T-cell (primary cell): Measurements from ENCODE around the gene GABPA. TPM values are rescaled to one million over a fixed set of nuclear protein-coding genes. Genes with fewer than 3 reads are reported as not detected.
A peak's percentile ranks its signal among the peaks of the same experiment; 100 is the strongest.

ENCODE experiments used
- ATAC-seq, 4 experiments: fragments of 200-7000 bp in 3 of 4; fragments of 150-1000 bp in 1 of 4; cut with Tn5 transposase; replicated peaks in 1 of 4; 1 replicate in 3 of 4; 2 replicates in 1 of 4; pipeline ENCODE4 v1.10.0; 2021; ENCODE audit warnings: moderate library complexity in 3 of 4, mild to moderate bottlenecking in 2 of 4, moderate number of reproducible peaks in 1 of 4
- CTCF ChIA-PET, 2 donors: fragments of 300-600 bp; sonication (Branson Sonifier 250); formaldehyde crosslinking; loops; one replicate each; lab custom pipeline; 2022; ENCODE audit warnings: antibody characterized with exemption in 2 of 2; lab: Charles Lee
- POLR2A ChIA-PET, 2 donors: fragments of 300-600 bp; sonication (Branson Sonifier 250); formaldehyde crosslinking; loops; one replicate each; lab custom pipeline; 2022; ENCODE audit warnings: antibody characterized with exemption in 2 of 2; lab: Charles Lee
- DNase-seq, 35 experiments: peaks; one replicate each; pipeline versions ENCODE4 v3.0.0 to v3.0.0-alpha.2; 2013 to 2023
- H3K27ac ChIP-seq: one replicate; pipeline ENCODE4 v1.5.1; 2013; ENCODE audit warnings: low read length
- H3K27me3 ChIP-seq, 2 experiments: replicated peaks in 1 of 2; 1 replicate in 1 of 2; 2 replicates in 1 of 2; pipeline versions ENCODE4 v1.6.1 to v1.7.0; 2013; ENCODE audit warnings: low read length in 1 of 2, mixed read lengths in 1 of 2; ENCODE audit not compliant: control insufficient read depth in 2 of 2, insufficient read depth in 2 of 2; ENCODE audit errors: extremely low read depth in 1 of 2
- H3K36me3 ChIP-seq, 2 donors: 1 replicate in 1 of 2; 2 replicates in 1 of 2; pipeline versions ENCODE4 v1.6.1 to v1.7.0; 2013; ENCODE audit warnings: low read length in 1 of 2; ENCODE audit not compliant: control insufficient read depth in 2 of 2, insufficient read depth in 1 of 2; ENCODE audit errors: extremely low read depth in 1 of 2
- H3K4me1 ChIP-seq, 2 experiments: 1 replicate in 1 of 2; 2 replicates in 1 of 2; pipeline versions ENCODE4 v1.6.1 to v1.7.0; 2013; ENCODE audit warnings: low read length in 2 of 2, mixed read lengths in 1 of 2; ENCODE audit not compliant: insufficient read depth in 2 of 2, control insufficient read depth in 1 of 2; ENCODE audit errors: extremely low read depth in 1 of 2
- H3K4me3 ChIP-seq, 2 donors: 1 replicate in 1 of 2; 2 replicates in 1 of 2; pipeline versions ENCODE4 v1.5.1 to v1.7.0; 2013; ENCODE audit warnings: mild to moderate bottlenecking in 2 of 2, low read length in 1 of 2, moderate library complexity in 1 of 2; ENCODE audit not compliant: control insufficient read depth in 1 of 2; ENCODE audit errors: extremely low read depth in 1 of 2
- H3K9me3 ChIP-seq: 2 replicates; pipeline ENCODE4 v1.7.0; 2013
- H3K27ac Mint-ChIP-seq, 2 donors: one replicate each; pipeline ENCODE4 v1.8.0; 2020 to 2021; ENCODE audit warnings: mild to moderate bottlenecking in 2 of 2, mixed read lengths in 2 of 2
- H3K27me3 Mint-ChIP-seq, 2 donors: one replicate each; pipeline ENCODE4 v1.8.0; 2021 to 2022; ENCODE audit warnings: mixed read lengths in 2 of 2
- H3K36me3 Mint-ChIP-seq: one replicate; pipeline ENCODE4 v1.8.0; 2021; ENCODE audit warnings: mixed read lengths
- H3K4me1 Mint-ChIP-seq, 3 donors: one replicate each; pipeline ENCODE4 v1.8.0; 2020 to 2022; ENCODE audit warnings: mixed read lengths in 3 of 3, mild to moderate bottlenecking in 1 of 3
- H3K4me3 Mint-ChIP-seq, 3 donors: one replicate each; pipeline ENCODE4 v1.8.0; 2020 to 2022; ENCODE audit warnings: mild to moderate bottlenecking in 3 of 3, mixed read lengths in 3 of 3, moderate library complexity in 3 of 3
- H3K9me3 Mint-ChIP-seq, 3 donors: one replicate each; pipeline ENCODE4 v1.8.0; 2020 to 2022; ENCODE audit warnings: mixed read lengths in 3 of 3
- WGBS: methylation state at CpG from one replicate; pipeline ENCODE4 v1.1.5; 2013; ENCODE audit warnings: missing lambda C conversion rate; ENCODE audit not compliant: insufficient coverage; 5-methylcytosine and 5-hydroxymethylcytosine counted together
- total RNA-seq, 35 experiments: library from RNA in 6 of 35; stranded (reverse) in 6 of 35; fragments of 120-200 nt in 1 of 35; gene quantifications; one replicate each; pipeline versions ENCODE4 v1.2.1 to v1.2.4 and lab custom pipeline; 2013 to 2026

GABPA gene
- total RNA-seq, 5 donors from 2014 or later (not counting 1 experiment from before 2014, with no cell fraction given), result 23.5 to 28.3 (median 25.5) TPM

GRCh38 chr21:25790878-25791204, 56.1 kb downstream of the GABPA start:
- Histone ChIP-seq H3K4me1 (peaks cover 0 to 8% of the 10 kb centered on the region in 2 experiments), H3K4me3 (no peak overlapping the region)
- peaks cover 7 to 14% of the 10 kb centered on the region in 2 donors for H3K27me3 Mint-ChIP-seq

DNA sequence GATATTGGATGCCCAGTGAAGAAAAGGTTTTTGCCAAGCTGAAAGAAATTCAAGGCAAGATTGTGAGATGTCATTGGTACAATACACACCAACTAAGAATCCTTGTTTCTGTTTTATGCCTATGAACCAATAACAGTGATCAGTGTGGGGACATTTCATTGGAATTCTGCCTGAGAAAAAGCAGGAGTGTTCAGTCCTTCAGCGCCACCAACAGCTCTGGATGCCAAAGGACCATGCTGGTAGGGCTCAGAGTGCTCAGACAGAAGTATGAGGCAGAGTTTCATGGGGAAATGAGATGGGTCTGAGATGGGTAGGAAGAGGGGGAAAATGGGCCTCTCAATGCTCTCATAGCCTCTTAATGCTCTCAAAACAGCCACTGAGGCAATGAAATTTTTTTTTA, 56.5 kb downstream of the GABPA start:
- H3K4me3 Mint-ChIP-seq, result no peak overlapping the region
- H3K4me1 Mint-ChIP-seq, result peaks cover 7 to 12% (median 11%) of the 10 kb centered on the region in 3 donors
- 100% methylated on average over 1 of the region's 1 CpG for WGBS
- no peaks in the 10 kb centered on the region for H3K9me3 Mint-ChIP-seq
- ChIA-PET POLR2A (no interaction called here), CTCF (interaction anchor here (1.0 to 1.1 kb wide), 3 partner anchors 9 to 42 kb away, joined by 3 to 5 read pairs (median 3); no protein-coding TSS in a partner anchor)
- H3K4me3 ChIP-seq, result no peak overlapping the region
- H3K27me3 ChIP-seq, result peaks cover 0 to 8% of the 10 kb centered on the region in 2 experiments
- no peak overlapping the region for H3K27ac Mint-ChIP-seq
- no peak overlapping the region for H3K27ac ChIP-seq
- H3K4me1 ChIP-seq, result peaks cover 0 to 8% of the 10 kb centered on the region in 2 experiments
- no peaks in the 10 kb centered on the region for H3K9me3 ChIP-seq
- H3K36me3 ChIP-seq, result no peaks in the 10 kb centered on the region
- H3K27me3 Mint-ChIP-seq, result peaks cover 7 to 12% of the 10 kb centered on the region in 2 donors
- ATAC-seq (no peak), DNase-seq (no peak)
- H3K36me3 Mint-ChIP-seq, result no peaks in the 10 kb centered on the region

More at GRCh38 chr21:25790878-25791204, 56.1 kb downstream of the GABPA start:
- ATAC-seq (peak in 2 of 4 experiments; percentile 8 to 36), DNase-seq (no peak)
- Histone ChIP-seq H3K27me3 (peaks cover 0 to 8% of the 10 kb centered on the region in 2 experiments), H3K27ac (no peak overlapping the region), H3K9me3 (no peaks in the 10 kb centered on the region), H3K36me3 (no peaks in the 10 kb centered on the region)
- ChIA-PET CTCF (interaction anchor here (0.5 to 1.1 kb wide), 4 partner anchors 10 to 47 kb away, joined by 3 to 5 read pairs (median 4); no protein-coding TSS in a partner anchor), POLR2A (no interaction called here)
- peaks cover 7 to 12% (median 11%) of the 10 kb centered on the region in 3 donors for H3K4me1 Mint-ChIP-seq
- H3K36me3 Mint-ChIP-seq, result no peaks in the 10 kb centered on the region
- peak overlapping the region in 1 of 2 donors; percentile 64 for H3K27ac Mint-ChIP-seq
- no peaks in the 10 kb centered on the region for H3K9me3 Mint-ChIP-seq
- peak overlapping the region; percentile 59 to 77 (median 66) for H3K4me3 Mint-ChIP-seq

GRCh38 chr21:25801217-25802014, 66.6 kb downstream of the GABPA start:
- POLR2A ChIA-PET, result no interaction called here
- no peak overlapping the region for H3K4me3 ChIP-seq
- peaks cover 6 to 11% (median 6%) of the 10 kb centered on the region in 3 donors for H3K4me1 Mint-ChIP-seq

DNA sequence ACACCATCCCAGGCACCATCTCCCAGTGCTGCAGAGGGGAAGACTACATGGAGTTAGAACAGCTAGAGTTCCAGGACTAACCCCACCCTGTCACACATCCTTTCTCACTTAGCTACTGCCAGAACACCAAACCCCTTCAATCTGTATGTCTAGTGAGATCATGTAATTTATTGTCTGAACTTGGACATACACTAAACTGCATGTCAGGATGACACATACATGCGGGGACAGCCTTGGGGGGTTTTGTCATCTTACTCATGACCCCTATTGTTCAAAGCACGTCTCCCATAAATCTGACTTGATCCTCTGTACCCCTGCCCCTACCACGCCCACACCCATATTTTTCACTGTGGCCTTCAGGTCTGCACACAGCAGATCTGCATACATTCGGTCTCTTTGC, 71.3 kb downstream of the GABPA start:
- H3K9me3 Mint-ChIP-seq, result no peaks in the 10 kb centered on the region
- H3K4me3 Mint-ChIP-seq, result no peak overlapping the region
- Histone ChIP-seq H3K4me1 (peaks cover 0 to 4% of the 10 kb centered on the region in 2 experiments), H3K27ac (no peak overlapping the region), H3K9me3 (no peaks in the 10 kb centered on the region), H3K27me3 (peaks cover 0 to 4% of the 10 kb centered on the region in 2 experiments), H3K4me3 (no peak overlapping the region), H3K36me3 (no peaks in the 10 kb centered on the region)
- H3K4me1 Mint-ChIP-seq, result peaks cover 6 to 11% (median 6%) of the 10 kb centered on the region in 3 donors
- H3K27me3 Mint-ChIP-seq, result peaks cover 12 to 15% of the 10 kb centered on the region in 2 donors
- no peaks in the 10 kb centered on the region for H3K36me3 Mint-ChIP-seq
- CTCF ChIA-PET, result no interaction called here
- no peak overlapping the region for H3K27ac Mint-ChIP-seq
- ATAC-seq, result no peak
- no peak for DNase-seq
- POLR2A ChIA-PET, result no interaction called here
- 68% methylated on average over 3 of the region's 4 CpGs for WGBS

More at GRCh38 chr21:25801217-25802014, 66.6 kb downstream of the GABPA start:
- H3K4me3 Mint-ChIP-seq, result peak overlapping the region in 2 of 3 donors; percentile 21 to 48
- ATAC-seq, result peak; percentile 99 to 100 (median 99)
- no peaks in the 10 kb centered on the region for H3K36me3 Mint-ChIP-seq
- Histone ChIP-seq H3K27me3 (peaks cover 0 to 7% of the 10 kb centered on the region in 2 experiments), H3K36me3 (no peaks in the 10 kb centered on the region), H3K27ac (no peak overlapping the region), H3K9me3 (no peaks in the 10 kb centered on the region), H3K4me1 (peaks cover 0 to 4% of the 10 kb centered on the region in 2 experiments)
- no peaks in the 10 kb centered on the region for H3K9me3 Mint-ChIP-seq
- 23% methylated on average over 16 of the region's 20 CpGs for WGBS
- DNase-seq, result peak; percentile 64 to 91 (median 79)
- CTCF ChIA-PET, result interaction anchor here (0.6 to 1.3 kb wide), 7 partner anchors 10 to 830 kb away, joined by 3 to 5 read pairs (median 3); no protein-coding TSS in a partner anchor
- H3K27ac Mint-ChIP-seq, result no peak overlapping the region
- H3K27me3 Mint-ChIP-seq, result peaks cover 11 to 12% of the 10 kb centered on the region in 2 donors

- Histone ChIP-seq H3K27me3 (peaks cover 0 to 4% of the 10 kb centered on the region in 2 experiments), H3K9me3 (no peaks in the 10 kb centered on the region), H3K4me3 (no peak overlapping the region), H3K36me3 (no peaks in the 10 kb centered on the region), H3K27ac (no peak overlapping the region), H3K4me1 (no peaks in the 10 kb centered on the region)
- no CpG with 5 or more reads among the region's 6 CpGs for WGBS
- Mint-ChIP-seq H3K27me3 (peaks cover 8 to 11% of the 10 kb centered on the region in 2 donors), H3K4me3 (no peak overlapping the region), H3K9me3 (no peaks in the 10 kb centered on the region), H3K4me1 (peaks cover 0 to under 1% (median 0%) of the 10 kb centered on the region in 3 donors), H3K27ac (no peak overlapping the region), H3K36me3 (no peaks in the 10 kb centered on the region)
- ChIA-PET CTCF (interaction anchor here (0.6 to 1.2 kb wide), 2 partner anchors 10 to 203 kb away, joined by 3 to 7 read pairs; no protein-coding TSS in a partner anchor), POLR2A (no interaction called here)
- DNase-seq (no peak), ATAC-seq (no peak)
These were observed 72.4 kb downstream of the GABPA start for GRCh38 chr21:25807191-25807590.

DNA sequence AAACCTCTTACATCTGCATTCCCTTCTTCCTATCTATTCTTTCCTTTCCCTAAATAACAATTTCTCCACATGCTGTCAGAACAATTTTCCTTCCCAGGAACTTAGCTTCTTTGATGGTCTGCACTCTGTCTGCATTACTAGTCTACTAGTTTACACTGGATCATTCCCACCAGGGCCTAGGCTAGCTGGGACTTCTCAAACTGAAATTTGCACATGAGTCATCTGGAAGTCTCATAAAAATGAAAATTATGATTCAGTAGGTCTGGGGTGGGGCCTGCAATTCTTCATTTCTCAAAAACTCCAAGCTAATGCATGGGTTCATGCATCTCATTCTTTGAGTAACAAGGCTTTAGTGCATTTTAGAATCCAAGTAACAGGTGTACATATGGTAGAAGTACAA, 74.2 kb downstream of the GABPA start:
- H3K36me3 Mint-ChIP-seq, result no peaks in the 10 kb centered on the region
- POLR2A ChIA-PET, result no interaction called here
- no peak overlapping the region for H3K4me3 ChIP-seq
- no peaks in the 10 kb centered on the region for H3K36me3 ChIP-seq
- no peaks in the 10 kb centered on the region for H3K27me3 ChIP-seq
- no peak overlapping the region for H3K4me3 Mint-ChIP-seq
- peaks cover 5 to 8% of the 10 kb centered on the region in 2 donors for H3K27me3 Mint-ChIP-seq
- H3K27ac Mint-ChIP-seq, result no peak overlapping the region
- DNase-seq, result no peak
- no peak for ATAC-seq
- no peaks in the 10 kb centered on the region for H3K4me1 Mint-ChIP-seq
- H3K27ac ChIP-seq, result no peak overlapping the region
- H3K9me3 ChIP-seq, result no peaks in the 10 kb centered on the region
- CTCF ChIA-PET, result interaction anchor here in 1 of 2 donors (0.6 kb wide), 1 partner anchor 905 kb away, joined by 4 read pairs; no protein-coding TSS in a partner anchor
- no peaks in the 10 kb centered on the region for H3K4me1 ChIP-seq
- H3K9me3 Mint-ChIP-seq, result no peaks in the 10 kb centered on the region
